ENCODE data around the gene CLEC4M.

CLEC4M gene, protein sequence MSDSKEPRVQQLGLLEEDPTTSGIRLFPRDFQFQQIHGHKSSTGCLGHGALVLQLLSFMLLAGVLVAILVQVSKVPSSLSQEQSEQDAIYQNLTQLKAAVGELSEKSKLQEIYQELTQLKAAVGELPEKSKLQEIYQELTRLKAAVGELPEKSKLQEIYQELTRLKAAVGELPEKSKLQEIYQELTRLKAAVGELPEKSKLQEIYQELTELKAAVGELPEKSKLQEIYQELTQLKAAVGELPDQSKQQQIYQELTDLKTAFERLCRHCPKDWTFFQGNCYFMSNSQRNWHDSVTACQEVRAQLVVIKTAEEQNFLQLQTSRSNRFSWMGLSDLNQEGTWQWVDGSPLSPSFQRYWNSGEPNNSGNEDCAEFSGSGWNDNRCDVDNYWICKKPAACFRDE

DNA sequence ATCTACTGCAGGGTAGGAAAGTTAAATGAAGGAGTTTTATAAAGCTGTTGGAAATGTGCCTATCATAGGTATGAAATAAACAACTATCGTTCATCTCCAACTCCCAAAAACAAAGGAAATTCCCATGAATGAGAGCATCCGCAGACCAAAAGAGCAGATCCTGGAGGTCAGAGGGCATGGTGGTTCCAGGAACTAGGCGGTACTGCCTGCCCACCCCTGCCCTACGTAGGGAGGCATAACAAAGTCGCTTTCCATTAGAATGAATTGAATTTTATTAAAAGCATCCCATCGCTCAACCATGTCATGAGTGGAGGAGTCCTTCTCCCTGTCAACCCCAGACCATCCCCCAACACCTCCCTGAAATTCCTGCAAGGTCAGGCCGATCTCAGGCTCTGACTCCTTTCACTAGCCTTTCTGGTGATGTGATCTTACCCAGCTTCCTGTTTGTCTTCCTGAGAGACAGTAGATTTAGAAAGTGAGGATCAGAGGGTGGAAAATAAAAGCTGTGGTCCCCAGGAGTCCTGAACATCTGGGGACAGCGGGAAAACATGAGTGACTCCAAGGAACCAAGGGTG, at the start of gene CLEC4M:
Gene CLEC4M (plus strand): TSS at position 525 of the 575 bp plus-strand sequence. CDS start 24 bp downstream, at position 549.
- TF ChIP-seq, protein P1, sequence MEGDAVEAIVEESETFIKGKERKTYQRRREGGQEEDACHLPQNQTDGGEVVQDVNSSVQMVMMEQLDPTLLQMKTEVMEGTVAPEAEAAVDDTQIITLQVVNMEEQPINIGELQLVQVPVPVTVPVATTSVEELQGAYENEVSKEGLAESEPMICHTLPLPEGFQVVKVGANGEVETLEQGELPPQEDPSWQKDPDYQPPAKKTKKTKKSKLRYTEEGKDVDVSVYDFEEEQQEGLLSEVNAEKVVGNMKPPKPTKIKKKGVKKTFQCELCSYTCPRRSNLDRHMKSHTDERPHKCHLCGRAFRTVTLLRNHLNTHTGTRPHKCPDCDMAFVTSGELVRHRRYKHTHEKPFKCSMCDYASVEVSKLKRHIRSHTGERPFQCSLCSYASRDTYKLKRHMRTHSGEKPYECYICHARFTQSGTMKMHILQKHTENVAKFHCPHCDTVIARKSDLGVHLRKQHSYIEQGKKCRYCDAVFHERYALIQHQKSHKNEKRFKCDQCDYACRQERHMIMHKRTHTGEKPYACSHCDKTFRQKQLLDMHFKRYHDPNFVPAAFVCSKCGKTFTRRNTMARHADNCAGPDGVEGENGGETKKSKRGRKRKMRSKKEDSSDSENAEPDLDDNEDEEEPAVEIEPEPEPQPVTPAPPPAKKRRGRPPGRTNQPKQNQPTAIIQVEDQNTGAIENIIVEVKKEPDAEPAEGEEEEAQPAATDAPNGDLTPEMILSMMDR (conservative IDR thresholded peaks at IDR 0.05) = no peak
- no peak for TF ChIP-seq ZFX (IDR thresholded peaks at IDR 0.05)
- no peak within 1 kb of the TSS for H3K27ac ChIP-seq

DNA sequence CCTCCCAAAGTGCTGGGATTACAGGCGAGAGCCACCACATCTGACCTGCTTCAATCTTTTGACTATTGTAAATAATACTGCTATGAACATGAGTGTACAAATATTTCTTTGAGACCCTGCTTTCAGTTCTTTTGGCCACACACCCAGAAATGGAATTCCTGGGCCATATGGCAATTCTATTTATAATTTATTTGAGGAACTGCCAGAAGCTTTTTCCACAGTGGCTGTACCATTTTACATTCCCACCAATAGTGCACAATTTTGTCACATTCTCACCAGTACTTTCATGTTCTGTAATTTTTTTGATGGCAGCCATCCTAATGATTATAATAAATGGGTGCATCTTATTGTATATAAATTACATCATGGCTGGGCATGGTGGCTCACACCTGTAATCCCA, 47.4 kb upstream of the CLEC4M start:
- H3K27ac ChIP-seq = no peak overlapping the region
- TF ChIP-seq ZFX (IDR thresholded peaks at IDR 0.05) = no peak
- TF ChIP-seq, protein P1 (conservative IDR thresholded peaks at IDR 0.05) = no peak

DNA sequence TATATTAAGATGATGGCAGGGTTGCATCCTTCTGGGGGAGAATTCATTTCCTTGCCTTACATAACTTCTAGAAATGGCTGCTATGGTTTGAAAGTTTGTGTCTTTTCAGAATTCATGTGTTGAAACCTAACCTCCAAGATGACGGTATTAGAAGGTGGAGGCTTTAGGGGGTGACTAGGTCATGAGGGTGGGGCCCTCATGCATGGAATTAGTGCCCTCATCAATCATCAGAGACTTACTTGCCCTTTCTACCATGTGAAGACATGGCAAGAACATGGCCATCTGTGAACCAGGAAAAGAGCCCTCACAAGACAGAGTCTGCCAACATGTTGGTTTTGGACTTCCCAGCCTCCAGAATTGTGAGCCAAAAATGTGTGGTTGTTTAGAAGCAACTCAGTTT, 46.3 kb upstream of the CLEC4M start:
- no peak for TF ChIP-seq ZFX (IDR thresholded peaks at IDR 0.05)
- TF ChIP-seq, protein P1 (conservative IDR thresholded peaks at IDR 0.05) = no peak
- H3K27ac ChIP-seq = no peak overlapping the region

DNA sequence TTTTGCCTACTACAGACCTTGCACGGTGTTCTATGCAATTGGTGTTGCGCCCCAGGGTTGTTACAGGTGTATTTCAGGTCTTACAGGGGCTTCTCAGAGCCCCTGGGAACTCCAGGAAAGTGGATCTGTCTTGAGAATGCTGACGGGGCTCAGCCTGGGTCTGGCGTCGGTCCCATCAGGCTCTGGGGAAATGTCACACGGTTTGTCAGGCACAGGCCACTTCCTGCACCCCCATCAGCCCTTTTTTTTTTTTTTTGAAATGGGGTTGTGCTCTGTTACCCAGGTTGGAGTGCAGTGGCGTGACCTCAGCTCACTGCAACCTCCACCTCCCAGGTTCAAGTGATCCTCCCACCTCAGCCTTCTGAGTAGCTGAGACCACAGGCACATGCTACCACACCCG, 44.4 kb upstream of the CLEC4M start:
- no peak for TF ChIP-seq ZFX (IDR thresholded peaks at IDR 0.05)
- TF ChIP-seq, protein P1 (conservative IDR thresholded peaks at IDR 0.05) = no peak
- no peak overlapping the region for H3K27ac ChIP-seq

DNA sequence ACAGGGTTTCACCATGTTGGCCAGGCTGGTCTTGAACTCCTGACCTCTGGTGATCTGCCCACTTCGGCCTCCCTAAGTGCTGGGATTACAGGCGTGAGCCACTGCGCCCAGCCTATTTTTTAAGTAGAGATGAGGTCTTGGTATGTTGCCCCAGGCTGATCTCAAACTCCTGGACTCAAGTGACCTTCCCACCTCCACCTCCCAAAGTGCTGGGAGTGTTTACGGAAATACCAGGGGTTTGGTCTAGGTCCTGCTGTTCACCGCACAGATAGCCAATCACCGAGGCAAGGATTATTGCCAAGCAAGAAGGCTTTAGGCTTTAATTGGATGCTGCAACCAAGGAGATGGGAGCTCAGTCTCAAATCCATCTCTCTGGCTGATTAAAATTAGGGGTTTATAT, 42.7 kb upstream of the CLEC4M start:
- H3K27ac ChIP-seq = no peak overlapping the region
- no peak for TF ChIP-seq ZFX (IDR thresholded peaks at IDR 0.05)
- TF ChIP-seq, protein P1 (conservative IDR thresholded peaks at IDR 0.05) = no peak

DNA sequence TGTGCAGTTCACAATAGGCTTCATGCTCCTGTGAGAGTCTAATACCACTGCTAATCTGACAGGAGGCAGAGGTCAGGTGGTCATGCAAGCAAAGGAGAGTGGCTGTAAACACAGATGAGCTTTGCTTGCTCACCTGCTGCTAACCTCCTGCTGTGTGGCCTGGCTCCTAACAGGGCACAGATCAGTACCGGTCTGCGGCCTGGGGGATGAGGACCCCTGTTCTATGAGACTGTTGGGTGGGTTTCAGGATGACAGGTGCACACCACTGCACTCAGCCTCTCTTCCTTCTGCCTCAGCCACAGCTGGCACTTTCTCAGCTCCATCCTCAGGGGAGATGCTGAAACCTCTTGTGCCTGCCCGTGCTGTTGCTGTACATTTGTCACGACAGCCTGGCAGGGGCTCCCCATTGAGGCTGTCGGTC, 40.8 kb upstream of the CLEC4M start:
- no peak for TF ChIP-seq ZFX (IDR thresholded peaks at IDR 0.05)
- TF ChIP-seq, protein P1 (conservative IDR thresholded peaks at IDR 0.05) = no peak
- no peak overlapping the region for H3K27ac ChIP-seq

DNA sequence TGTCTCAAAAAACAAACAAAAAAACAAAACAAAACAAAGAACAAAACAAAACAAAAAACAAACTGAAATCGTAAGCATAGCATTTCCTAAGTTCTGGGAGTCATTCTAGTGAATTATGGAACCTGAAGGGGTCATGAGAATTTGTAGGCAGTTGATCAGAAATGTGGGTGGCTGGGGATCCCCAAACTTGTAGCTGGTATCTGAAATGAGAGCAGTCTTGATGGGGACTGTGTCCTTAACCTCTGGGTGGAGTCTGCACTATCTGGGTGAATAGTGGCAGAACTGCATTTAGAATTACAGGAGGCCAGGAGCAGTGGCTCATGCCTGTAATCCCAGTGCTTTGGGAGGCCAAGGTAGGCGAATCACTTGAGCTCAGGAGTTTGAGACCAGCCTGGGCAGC, 37.3 kb upstream of the CLEC4M start:
- no peak overlapping the region for H3K27ac ChIP-seq
- TF ChIP-seq, protein P1 (conservative IDR thresholded peaks at IDR 0.05) = no peak
- no peak for TF ChIP-seq ZFX (IDR thresholded peaks at IDR 0.05)

Data from C4-2B (cell line).